Liver (tissue), 10 donors: Measurements from ENCODE around the gene BAHCC1. TPM values are rescaled to one million over a fixed set of nuclear protein-coding genes. Genes with fewer than 3 reads are reported as not detected.

Experiments used
- DNase-seq: peaks from one replicate; pipeline ENCODE4 v3.0.0-alpha.2; 2017; ENCODE audit warnings: low spot score
- H3K27ac ChIP-seq, 2 donors: one replicate each; pipeline ENCODE4 v1.7.0; 2013; ENCODE audit warnings: inconsistent platforms in 2 of 2, low read length in 2 of 2, control low read depth in 1 of 2, low read depth in 1 of 2, mild to moderate bottlenecking in 1 of 2
- H3K27me3 ChIP-seq, 4 donors: one replicate each; pipeline versions ENCODE4 v1.6.1 to v1.7.0; 2013; ENCODE audit warnings: low read length in 3 of 4, inconsistent platforms in 1 of 4, mild to moderate bottlenecking in 1 of 4, moderate library complexity in 1 of 4; ENCODE audit not compliant: control insufficient read depth in 4 of 4, insufficient read depth in 4 of 4
- H3K36me3 ChIP-seq, 4 donors: one replicate each; pipeline versions ENCODE4 v1.6.1 to v1.7.0; 2013; ENCODE audit warnings: low read length in 3 of 4, mild to moderate bottlenecking in 3 of 4, low read depth in 1 of 4, moderate library complexity in 1 of 4; ENCODE audit not compliant: control insufficient read depth in 4 of 4, insufficient read depth in 3 of 4
- H3K4me1 ChIP-seq, 4 donors: one replicate each; pipeline versions ENCODE4 v1.6.1 to v1.7.0; 2013; ENCODE audit warnings: low read length in 3 of 4, mild to moderate bottlenecking in 3 of 4, moderate library complexity in 1 of 4; ENCODE audit not compliant: control insufficient read depth in 4 of 4, insufficient read depth in 4 of 4
- H3K4me3 ChIP-seq, 3 donors: one replicate each; pipeline versions ENCODE4 v1.6.1 to v1.7.0; 2013; ENCODE audit warnings: low read length in 3 of 3, control low read depth in 1 of 3, low read depth in 1 of 3, mild to moderate bottlenecking in 1 of 3
- H3K9ac ChIP-seq, 2 donors: one replicate each; pipeline ENCODE4 v1.7.0; 2013; ENCODE audit warnings: low read length in 2 of 2, mild to moderate bottlenecking in 2 of 2, moderate library complexity in 2 of 2, control low read depth in 1 of 2, low read depth in 1 of 2
- H3K9me3 ChIP-seq, 4 donors: one replicate each; pipeline versions ENCODE4 v1.6.1 to v1.7.0; 2013; ENCODE audit warnings: low read length in 3 of 4; ENCODE audit not compliant: control insufficient read depth in 4 of 4
- ATF3 ChIP-seq: IDR thresholded peaks from 2 replicates; pipeline ENCODE4 v1.6.1; 2016; ENCODE audit warnings: antibody characterized with exemption
- CTCF ChIP-seq: fragments of 150-350 bp; IDR thresholded peaks from 2 replicates; pipeline ENCODE4 v1.5.1; 2017; ENCODE audit warnings: improper control_type of control experiment, low read depth, low read length; ENCODE audit not compliant: missing input control
- EGR1 ChIP-seq, 2 donors: IDR thresholded peaks; 2 replicates each; pipeline ENCODE4 v1.6.1; 2016 to 2018; ENCODE audit warnings: antibody characterized with exemption in 2 of 2, low read depth in 2 of 2
- FOXA2 ChIP-seq: IDR thresholded peaks from 2 replicates; pipeline ENCODE4 v1.6.1; 2016; ENCODE audit warnings: antibody characterized with exemption
- HNF4G ChIP-seq: IDR thresholded peaks from 2 replicates; pipeline ENCODE4 v1.6.1; 2016; ENCODE audit warnings: antibody characterized with exemption
- REST ChIP-seq: IDR thresholded peaks from 2 replicates; pipeline ENCODE4 v1.6.1; 2016; ENCODE audit warnings: antibody characterized with exemption, mild to moderate bottlenecking
- TAF1 ChIP-seq: conservative IDR thresholded peaks from 2 replicates; pipeline ENCODE4 v1.6.1; 2016; ENCODE audit warnings: antibody characterized with exemption, mild to moderate bottlenecking
- ZBTB33 ChIP-seq: IDR thresholded peaks from 2 replicates; pipeline ENCODE4 v1.6.1; 2016; ENCODE audit warnings: antibody characterized with exemption
- WGBS: extraction: QIAGEN DNeasy Blood & Tissue Kit; methylation state at CpG from one replicate; pipeline ENCODE4 v1.1.7; 2013; 5-methylcytosine and 5-hydroxymethylcytosine counted together
- polyA plus RNA-seq, 2 donors: library from polyadenylated mRNA; stranded (reverse) in 1 of 2; unstranded in 1 of 2; fragments of 200-250 nt in 1 of 2; fragments of >200 nt in 1 of 2; fragmentation: Nextera tagmentation in 1 of 2; extraction: Ambion mirVana in 1 of 2; gene quantifications; one replicate each; pipeline versions ENCODE4 v1.2.1 to v1.2.3, GENCODE V29; 2013 to 2015
- small RNA-seq: library from RNA; depleted of rRNA; stranded (forward); fragments of <200 nt; gene quantifications from one replicate; pipeline ENCODE3, GENCODE V24; 2014
- total RNA-seq, 2 donors: library from RNA; depleted of rRNA; stranded (reverse); fragments of >200 nt; gene quantifications; one replicate each; pipeline ENCODE4 v1.2.3, GENCODE V29; 2014
- donor health status: healthy.
- donor health status: healthy.
- donor health status: healthy.
- donor health status: healthy.
- donor health status: healthy.

BAHCC1 gene
- total and polyA plus RNA-seq, 4 donors, result 0.76 to 3.9 (median 2.5) TPM

- Histone ChIP-seq H3K27me3 (no peaks in the 10 kb centered on the region), H3K27ac (peak overlapping the region; percentile 71 to 98), H3K36me3 (peaks cover 3 to 12% (median 11%) of the 10 kb centered on the region in 4 donors), H3K9me3 (no peaks in the 10 kb centered on the region), H3K4me1 (peaks cover 9 to 45% (median 26%) of the 10 kb centered on the region in 4 donors), H3K9ac (no peak overlapping the region), H3K4me3 (peak overlapping the region; percentile 23 to 78 (median 51))
- WGBS, result 40% methylated on average over 82 of the region's 82 CpGs
- no peak for DNase-seq
- no peak for TF ChIP-seq HNF4G
- no peak for TF ChIP-seq TAF1
Measured at GRCh38 chr17:81514739-81515529, 119.7 kb downstream of the BAHCC1 start.

- 77% methylated on average over 19 of the region's 19 CpGs for WGBS
- H3K36me3 ChIP-seq, result peaks cover 0 to 5% (median 5%) of the 10 kb centered on the region in 4 donors
- no peak overlapping the region for H3K9ac ChIP-seq
- H3K4me1 ChIP-seq, result peaks cover 2 to 38% (median 23%) of the 10 kb centered on the region in 4 donors
- H3K27me3 ChIP-seq, result no peaks in the 10 kb centered on the region
- no peak for DNase-seq
- H3K27ac ChIP-seq, result peak overlapping the region; percentile 42 to 98
- no peak for TF ChIP-seq ATF3
- TF ChIP-seq ZBTB33, result no peak
- TF ChIP-seq FOXA2, result no peak
- TF ChIP-seq REST, result no peak
- TF ChIP-seq CTCF, result no peak
- TF ChIP-seq EGR1 (IDR thresholded peaks at IDR 0.05; ENCODE audit: low read depth in 2 of 2), result no peak
- no peak for TF ChIP-seq HNF4G
- H3K4me3 ChIP-seq, result peak overlapping the region; percentile 23 to 78 (median 51)
- no peaks in the 10 kb centered on the region for H3K9me3 ChIP-seq
Measured at GRCh38 chr17:81515530-81516041, 120.3 kb downstream of the BAHCC1 start.

Small RNAs within 50 kb of the gene (small RNA-seq; reads per million reads assigned to genes)
- gene MIR3186 (0.07 reads per million), gene MIR4740 (not detected)

Other genes with a start within 250 kb of the BAHCC1 start
- not detected for gene PVALEF, start 229.9 kb upstream of the BAHCC1 start, total RNA-seq
- not detected for gene PVALEF, start 229.9 kb upstream of the BAHCC1 start, polyA plus RNA-seq
- gene AATK, start 229.2 kb upstream of the BAHCC1 start, total RNA-seq, result 1 to 10 TPM in 1 of 2 donors, under 1 TPM in 1; 0.79 to 2.3 TPM
- gene AATK, start 229.2 kb upstream of the BAHCC1 start, polyA plus RNA-seq, result under 1 TPM; 0.24 to 0.45 TPM
- gene CEP131, start 172.5 kb upstream of the BAHCC1 start, total RNA-seq, result 1 to 10 TPM; 2.4 to 6.3 TPM
- 1 to 10 TPM in 1 of 2 donors, under 1 TPM in 1; 0.71 to 2.0 TPM for gene CEP131, start 172.5 kb upstream of the BAHCC1 start, polyA plus RNA-seq
- 10 to 100 TPM in 1 of 2 donors, 1 to 10 TPM in 1; 10.0 to 22.9 TPM for gene TEPSIN, start 156.4 kb upstream of the BAHCC1 start, total RNA-seq
- 10 to 100 TPM in 1 of 2 donors, 1 to 10 TPM in 1; 3.2 to 11.4 TPM for gene TEPSIN, start 156.4 kb upstream of the BAHCC1 start, polyA plus RNA-seq
- gene NDUFAF8, start 156.1 kb upstream of the BAHCC1 start, total RNA-seq, result 10 to 100 TPM in 1 of 2 donors, 1 to 10 TPM in 1; 8.3 to 11.6 TPM
- 10 to 100 TPM; 19.3 to 67.4 TPM for gene NDUFAF8, start 156.1 kb upstream of the BAHCC1 start, polyA plus RNA-seq
- 100 to 1,000 TPM in 1 of 2 donors, 10 to 100 TPM in 1; 34.2 to 117 TPM for gene SLC38A10, start 100.2 kb upstream of the BAHCC1 start, total RNA-seq
- gene SLC38A10, start 100.2 kb upstream of the BAHCC1 start, polyA plus RNA-seq, result 10 to 100 TPM; 29.3 to 75.2 TPM
- gene ACTG1, start 117.3 kb downstream of the BAHCC1 start, total RNA-seq, result 1,000 to 10,000 TPM; 1,434 to 1,699 TPM
- gene ACTG1, start 117.3 kb downstream of the BAHCC1 start, polyA plus RNA-seq, result 1,000 to 10,000 TPM in 1 of 2 donors, 100 to 1,000 TPM in 1; 347 to 1,129 TPM
- gene FSCN2, start 132.9 kb downstream of the BAHCC1 start, total RNA-seq, result under 1 TPM; 0.09 to 0.42 TPM
- not detected for gene FSCN2, start 132.9 kb downstream of the BAHCC1 start, polyA plus RNA-seq
- 10 to 100 TPM in 1 of 2 donors, 1 to 10 TPM in 1; 8.7 to 10.6 TPM for gene FAAP100, start 156.9 kb downstream of the BAHCC1 start, total RNA-seq
- 10 to 100 TPM in 1 of 2 donors, 1 to 10 TPM in 1; 8.1 to 14.7 TPM for gene FAAP100, start 156.9 kb downstream of the BAHCC1 start, polyA plus RNA-seq
- gene NPLOC4, start 241.7 kb downstream of the BAHCC1 start, total RNA-seq, result 10 to 100 TPM; 65.6 to 67.4 TPM
- 10 to 100 TPM; 23.5 to 35.7 TPM for gene NPLOC4, start 241.7 kb downstream of the BAHCC1 start, polyA plus RNA-seq
- under 1 TPM; 0.17 to 0.84 TPM for gene TSPAN10, start 241.7 kb downstream of the BAHCC1 start, total RNA-seq
- gene TSPAN10, start 241.7 kb downstream of the BAHCC1 start, polyA plus RNA-seq, result under 1 TPM; 0.22 to 0.36 TPM